IPS DF 19.7 (cell line): ENCODE data around the gene FBXL3.
"Not testable (repeated sequence)": the region's sequence is repeated elsewhere in the genome, so short reads cannot be mapped to it uniquely, and the experiment has no call there.

Source experiments
- DNase-seq: peaks from one replicate; pipeline ENCODE4 v3.0.0-alpha.2; 2013; ENCODE audit warnings: low read depth, low spot score

FBXL3 gene

GRCh38 chr13:76983676-76984075 lies 43.3 kb downstream of the FBXL3 start:
- DNase-seq = no peak

GRCh38 chr13:76982061-76982460 lies 44.9 kb downstream of the FBXL3 start:
- DNase-seq = no peak

GRCh38 chr13:76980075-76980718 lies 46.8 kb downstream of the FBXL3 start:
- peak; percentile 33 for DNase-seq

GRCh38 chr13:76976929-76977328 lies 50.0 kb downstream of the FBXL3 start:
- no peak for DNase-seq

GRCh38 chr13:76976490-76976889 lies 50.5 kb downstream of the FBXL3 start:
- no peak for DNase-seq

- DNase-seq = no peak
Observed at GRCh38 chr13:76975863-76976262, 51.1 kb downstream of the FBXL3 start.

GRCh38 chr13:76974618-76974975 lies 52.4 kb downstream of the FBXL3 start:
- no peak for DNase-seq

- DNase-seq = no peak
Observed at GRCh38 chr13:76973920-76974617, 52.9 kb downstream of the FBXL3 start.

GRCh38 chr13:76971851-76972829 lies 54.8 kb downstream of the FBXL3 start:
- no peak for DNase-seq

- DNase-seq = no peak
Observed at GRCh38 chr13:76971215-76971614, 55.7 kb downstream of the FBXL3 start.

GRCh38 chr13:76969488-76970365 lies 57.2 kb downstream of the FBXL3 start:
- DNase-seq = no peak

- DNase-seq = no peak
Observed at GRCh38 chr13:76968041-76968440, 58.9 kb downstream of the FBXL3 start.

GRCh38 chr13:76967031-76967430 lies 59.9 kb downstream of the FBXL3 start:
- no peak for DNase-seq

- DNase-seq = no peak
Observed at GRCh38 chr13:76965759-76966421, 61.1 kb downstream of the FBXL3 start.

GRCh38 chr13:76959734-76960133 lies 67.2 kb downstream of the FBXL3 start:
- not testable (repeated sequence) for DNase-seq

- DNase-seq = no peak
Observed at GRCh38 chr13:76958841-76959432, 68.0 kb downstream of the FBXL3 start.

- no peak for DNase-seq
Observed at GRCh38 chr13:76955661-76956060, 71.3 kb downstream of the FBXL3 start.
